Daoy (cell line): Measurements from ENCODE around the gene ZNF444. TPM values are rescaled to one million over a fixed set of nuclear protein-coding genes. Genes with fewer than 3 reads are reported as not detected.

Experiments used
- DNase-seq: peaks from one replicate; pipeline ENCODE4 v3.0.0-alpha.2; 2015; ENCODE audit warnings: low read depth
- total RNA-seq: library from RNA; depleted of rRNA; stranded (reverse); fragments of >200 nt; shearing (Covaris generic); gene quantifications from 2 replicates; pipeline ENCODE4 v1.2.3, GENCODE V29; 2014

Gene ZNF444
- total RNA-seq, 1 experiment from 2014 or later, result 24.3 TPM

GRCh38 chr19:56121180-56122167 lies 19.6 kb upstream of the ZNF444 start, which contains the start of gene ZNF787:
ZNF787 (minus strand) TSS chr19:56121295; CDS start chr19:56103217, 18,078 bp downstream.
- peak; percentile 98 for DNase-seq

- no peak for DNase-seq
Observed at GRCh38 chr19:56123266-56123891, 17.7 kb upstream of the ZNF444 start.

GRCh38 chr19:56124578-56124977 lies 16.5 kb upstream of the ZNF444 start:
- DNase-seq, result no peak

GRCh38 chr19:56125806-56126590 lies 15.1 kb upstream of the ZNF444 start:
- no peak for DNase-seq

- no peak for DNase-seq
Observed at GRCh38 chr19:56126983-56127780, 13.9 kb upstream of the ZNF444 start.

- DNase-seq, result no peak
Observed at GRCh38 chr19:56130006-56130405, 11.1 kb upstream of the ZNF444 start.

- DNase-seq, result no peak
Observed at GRCh38 chr19:56131651-56132050, 9.4 kb upstream of the ZNF444 start.

GRCh38 chr19:56132316-56132822 lies 8.7 kb upstream of the ZNF444 start:
- peak; percentile 28 for DNase-seq

- peak; percentile 35 for DNase-seq
Observed at GRCh38 chr19:56133858-56134653, 7.0 kb upstream of the ZNF444 start.

GRCh38 chr19:56134654-56134921 lies 6.5 kb upstream of the ZNF444 start:
- DNase-seq, result no peak

- no peak for DNase-seq
Observed at GRCh38 chr19:56136362-56136761, 4.7 kb upstream of the ZNF444 start.

- DNase-seq, result no peak
Observed at GRCh38 chr19:56137405-56137804, 3.7 kb upstream of the ZNF444 start.

GRCh38 chr19:56138069-56138468 lies 3.0 kb upstream of the ZNF444 start:
- DNase-seq, result no peak

GRCh38 chr19:56139847-56140582 lies 1.1 kb upstream of the ZNF444 start:
- DNase-seq, result no peak

GRCh38 chr19:56141417-56141993 lies 418 bp downstream of the ZNF444 start:
- no peak for DNase-seq

- DNase-seq, result no peak
Observed at GRCh38 chr19:56142087-56142787, 1.1 kb downstream of the ZNF444 start.

GRCh38 chr19:56142897-56143434 lies 1.9 kb downstream of the ZNF444 start:
- DNase-seq, result no peak

GRCh38 chr19:56144376-56144775 lies 3.3 kb downstream of the ZNF444 start:
- DNase-seq, result peak; percentile 19
